WTC11 (cell line): ENCODE data around the gene PRSS27. TPM values are rescaled to one million over a fixed set of nuclear protein-coding genes. Genes with fewer than 3 reads are reported as not detected.

ENCODE experiments used
- ATAC-seq: fragments of 200-7000 bp; cut with Tn5 transposase; 2 replicates; pipeline ENCODE4 v1.10.0; 2021; ENCODE audit warnings: mild to moderate bottlenecking, moderate library complexity
- CTCF ChIA-PET: fragments of 300-600 bp; sonication (Branson Sonifier 250); formaldehyde crosslinking; loops from one replicate; lab custom pipeline; 2021; ENCODE audit warnings: antibody characterized with exemption; lab: Charles Lee
- POLR2A ChIA-PET: fragments of 350-600 bp; sonication (Branson Sonifier 250); formaldehyde crosslinking; loops from one replicate; lab custom pipeline; 2021; ENCODE audit warnings: antibody characterized with exemption; lab: Charles Lee
- DNase-seq: peaks from one replicate; pipeline ENCODE4 v3.0.0; 2021; ENCODE audit warnings: low spot score
- H3K27ac Mint-ChIP-seq: 2 replicates; pipeline ENCODE4 v1.8.0; 2021; ENCODE audit warnings: mixed read lengths
- H3K27me3 Mint-ChIP-seq: 2 replicates; pipeline ENCODE4 v1.8.0; 2021; ENCODE audit warnings: low read depth, mild to moderate bottlenecking, moderate library complexity, mixed read lengths
- H3K36me3 Mint-ChIP-seq: 2 replicates; pipeline ENCODE4 v1.8.0; 2021; ENCODE audit warnings: mixed read lengths
- H3K4me1 Mint-ChIP-seq: 2 replicates; pipeline ENCODE4 v1.8.0; 2022; ENCODE audit warnings: mixed read lengths
- H3K4me3 Mint-ChIP-seq: 2 replicates; pipeline ENCODE4 v1.8.0; 2021; ENCODE audit warnings: mild to moderate bottlenecking, moderate library complexity, mixed read lengths
- H3K9me3 Mint-ChIP-seq: 2 replicates; pipeline ENCODE4 v1.8.0; 2021; ENCODE audit warnings: mixed read lengths
- CBFB ChIP-seq: sonication (generic); formaldehyde crosslinking; IDR thresholded peaks from 2 replicates; pipeline ENCODE4 v1.8.1; 2022; ENCODE audit warnings: mild to moderate bottlenecking, low read depth, missing genetic modification reagents
- ESRRA ChIP-seq: sonication (generic); formaldehyde crosslinking; IDR thresholded peaks from 2 replicates; pipeline ENCODE4 v1.8.1; 2022; ENCODE audit warnings: mild to moderate bottlenecking, missing genetic modification reagents, borderline replicate concordance
- GABPB1 ChIP-seq: sonication (generic); formaldehyde crosslinking; IDR thresholded peaks from 2 replicates; pipeline ENCODE4 v1.8.1; 2023; ENCODE audit warnings: mild to moderate bottlenecking, missing genetic modification reagents
- GTF2I ChIP-seq: fragments of 250-450 bp; sonication (Bioruptor Pico); conservative IDR thresholded peaks from 2 replicates; pipeline ENCODE4 v1.4.0; 2021; ENCODE audit warnings: mild to moderate bottlenecking
- HMGA2 ChIP-seq: fragments of 250-450 bp; sonication (Bioruptor Pico); IDR thresholded peaks from 2 replicates; pipeline ENCODE4 v1.4.0; 2021; ENCODE audit warnings: mild to moderate bottlenecking, moderate library complexity
- KAT7 ChIP-seq: sonication (generic); formaldehyde crosslinking; IDR thresholded peaks from 2 replicates; pipeline ENCODE4 v1.8.1; 2023; ENCODE audit warnings: missing genetic modification reagents, mild to moderate bottlenecking, borderline replicate concordance
- MYBL2 ChIP-seq: sonication (generic); formaldehyde crosslinking; IDR thresholded peaks from 2 replicates; pipeline ENCODE4 v1.8.1; 2023; ENCODE audit warnings: mild to moderate bottlenecking, moderate library complexity, missing genetic modification reagents
- NR2C2 ChIP-seq: sonication (generic); formaldehyde crosslinking; IDR thresholded peaks from 2 replicates; pipeline ENCODE4 v1.8.0; 2022; ENCODE audit warnings: mild to moderate bottlenecking, missing genetic modification reagents
- NR3C1 ChIP-seq: sonication (generic); formaldehyde crosslinking; conservative IDR thresholded peaks from 2 replicates; pipeline ENCODE4 v1.8.1; 2023; ENCODE audit warnings: low read depth, mild to moderate bottlenecking, missing genetic modification reagents
- PREB ChIP-seq: sonication (generic); formaldehyde crosslinking; IDR thresholded peaks from 2 replicates; pipeline ENCODE4 v1.8.1; 2022; ENCODE audit warnings: mild to moderate bottlenecking, missing genetic modification reagents, moderate library complexity, borderline replicate concordance
- SMAD3 ChIP-seq: sonication (generic); formaldehyde crosslinking; IDR thresholded peaks from 2 replicates; pipeline ENCODE4 v1.8.0; 2022; ENCODE audit warnings: missing genetic modification reagents, mild to moderate bottlenecking, borderline replicate concordance
- TEAD4 ChIP-seq: sonication (generic); formaldehyde crosslinking; IDR thresholded peaks from 2 replicates; pipeline ENCODE4 v1.8.0; 2022; ENCODE audit warnings: mild to moderate bottlenecking, missing genetic modification reagents
- ZNF219 ChIP-seq: sonication (generic); formaldehyde crosslinking; IDR thresholded peaks from 2 replicates; pipeline ENCODE4 v1.8.0; 2023; ENCODE audit warnings: missing genetic modification reagents, mild to moderate bottlenecking, borderline replicate concordance
- ZNF317 ChIP-seq: sonication (generic); formaldehyde crosslinking; IDR thresholded peaks from 2 replicates; pipeline ENCODE4 v1.8.1; 2023; ENCODE audit warnings: low read depth, mild to moderate bottlenecking, moderate library complexity, missing genetic modification reagents, borderline replicate concordance
- ZNF532 ChIP-seq: fragments of 250-450 bp; sonication (Bioruptor Pico); IDR thresholded peaks from 2 replicates; pipeline ENCODE4 v1.9.0; 2021; ENCODE audit warnings: mild to moderate bottlenecking, borderline replicate concordance
- total RNA-seq: library from RNA; stranded (reverse); gene quantifications from 3 replicates; pipeline ENCODE4 v1.2.3, GENCODE V29; 2021
- TF ChIP-seq, protein P1 (sequence below): sonication (generic); formaldehyde crosslinking; IDR thresholded peaks from 2 replicates; pipeline ENCODE4 v1.8.0; 2022; ENCODE audit warnings: mild to moderate bottlenecking, missing genetic modification reagents
- TF ChIP-seq, protein P2 (sequence below): sonication (generic); formaldehyde crosslinking; IDR thresholded peaks from 2 replicates; pipeline ENCODE4 v1.8.0; 2023; ENCODE audit warnings: missing genetic modification reagents
- TF ChIP-seq, protein P3 (sequence below): sonication (generic); formaldehyde crosslinking; conservative IDR thresholded peaks from 2 replicates; pipeline ENCODE4 v1.8.1; 2022; ENCODE audit warnings: mild to moderate bottlenecking, missing genetic modification reagents
- TF ChIP-seq, protein P4 (sequence below): fragments of 250-450 bp; sonication (Bioruptor Pico); IDR thresholded peaks from 2 replicates; pipeline ENCODE4 v1.8.0; 2021; ENCODE audit warnings: mild to moderate bottlenecking

Gene PRSS27
- total RNA-seq, 1 experiment from 2014 or later = 5.1 TPM

DNA sequence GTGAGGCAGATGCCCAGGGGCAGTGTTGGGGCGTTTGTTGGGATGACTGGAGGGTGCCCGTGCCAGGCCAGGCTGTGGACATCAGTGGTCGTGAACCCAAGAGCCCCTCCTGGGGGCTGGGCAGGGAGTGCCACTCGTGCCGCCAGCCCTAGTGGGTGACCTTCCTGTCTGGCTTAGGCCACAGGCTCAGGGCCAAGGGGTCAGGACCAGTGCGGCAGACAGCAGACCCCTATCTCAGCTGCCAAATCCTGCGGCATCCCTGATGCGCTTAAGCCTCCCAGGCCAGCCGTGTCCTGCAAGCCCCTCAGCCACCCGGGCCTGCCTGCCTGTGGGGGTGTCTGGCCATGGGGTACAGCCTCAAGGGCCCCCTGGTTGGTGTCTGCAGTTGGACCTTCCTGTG is 14.7 kb downstream of the PRSS27 start (continued):
- no peak for TF ChIP-seq PREB (CRISPR knock-in tag)

DNA sequence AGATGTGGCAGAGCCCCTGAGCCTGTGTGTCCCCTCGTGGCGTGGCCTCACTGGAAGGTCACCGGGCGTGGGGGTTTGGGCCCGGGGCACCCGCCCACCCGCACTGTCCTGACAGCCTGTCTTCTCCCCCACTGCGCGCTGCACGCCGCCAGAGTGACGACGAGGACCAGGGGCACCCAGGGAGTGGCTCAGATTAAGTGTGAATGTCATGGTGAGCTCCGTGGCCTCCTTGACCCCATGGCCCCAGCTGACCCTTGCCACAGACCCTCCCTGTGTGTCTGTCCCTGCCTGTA is 15.1 kb downstream of the PRSS27 start:
- H3K27me3 Mint-ChIP-seq = no peaks in the 10 kb centered on the region
- H3K27ac Mint-ChIP-seq = no peak overlapping the region
- no peak overlapping the region for H3K4me3 Mint-ChIP-seq
- no peaks in the 10 kb centered on the region for H3K4me1 Mint-ChIP-seq
- no peak for TF ChIP-seq HMGA2
- DNase-seq = no peak
- no peaks in the 10 kb centered on the region for H3K9me3 Mint-ChIP-seq
- POLR2A ChIA-PET = no interaction called here
- H3K36me3 Mint-ChIP-seq = peaks cover 10% of the 10 kb centered on the region
- ATAC-seq = no peak
- CTCF ChIA-PET = no interaction called here

DNA sequence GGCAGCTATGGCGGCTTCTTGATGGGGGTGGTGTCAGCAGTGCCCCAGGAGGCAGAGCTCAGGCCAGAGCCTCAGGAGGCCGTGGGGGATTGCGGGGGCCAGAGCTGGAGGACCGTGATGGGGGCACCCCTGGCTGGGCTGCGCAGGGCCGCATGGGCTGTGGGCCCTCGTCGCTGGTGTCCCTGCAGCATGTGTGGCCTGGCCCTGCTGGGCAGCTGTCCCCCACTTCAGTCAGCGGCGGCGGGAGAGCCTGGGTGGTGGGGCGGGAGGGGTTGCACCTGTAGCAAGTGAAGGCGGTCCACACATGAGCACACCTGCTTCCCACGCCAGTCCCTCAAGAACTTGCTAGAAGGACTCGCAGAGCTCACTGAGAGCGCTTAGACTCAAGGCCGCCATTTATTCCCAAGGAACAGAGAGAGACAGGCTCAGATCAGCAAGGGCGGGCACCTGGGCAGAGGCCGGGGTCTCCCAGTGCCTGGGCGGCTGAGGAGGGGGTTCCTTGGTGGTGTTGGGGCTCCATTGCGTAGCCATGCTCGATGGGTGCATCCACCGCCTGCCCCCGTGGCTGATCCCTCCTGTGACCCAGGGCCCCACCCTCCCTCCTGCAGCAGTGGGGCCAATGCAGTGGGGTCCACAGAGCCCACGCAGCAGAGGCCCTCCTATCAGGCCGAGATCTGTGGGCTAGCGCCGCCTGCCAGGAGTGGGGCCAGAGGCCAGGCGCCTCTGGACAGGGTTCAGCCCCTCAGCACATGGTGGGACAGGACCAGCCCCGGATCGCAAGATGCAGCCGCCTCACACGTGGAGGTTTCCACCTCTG is 15.7 kb downstream of the PRSS27 start:
- TF ChIP-seq, protein P1, sequence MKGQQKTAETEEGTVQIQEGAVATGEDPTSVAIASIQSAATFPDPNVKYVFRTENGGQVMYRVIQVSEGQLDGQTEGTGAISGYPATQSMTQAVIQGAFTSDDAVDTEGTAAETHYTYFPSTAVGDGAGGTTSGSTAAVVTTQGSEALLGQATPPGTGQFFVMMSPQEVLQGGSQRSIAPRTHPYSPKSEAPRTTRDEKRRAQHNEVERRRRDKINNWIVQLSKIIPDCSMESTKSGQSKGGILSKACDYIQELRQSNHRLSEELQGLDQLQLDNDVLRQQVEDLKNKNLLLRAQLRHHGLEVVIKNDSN (CRISPR knock-in tag) = no peak
- TF ChIP-seq NR3C1 (CRISPR knock-in tag) = no peak
- no peak for TF ChIP-seq GTF2I
- TF ChIP-seq ZNF219 (CRISPR knock-in tag) = no peak
- no peak for TF ChIP-seq ESRRA
- TF ChIP-seq TEAD4 = no peak
- TF ChIP-seq GABPB1 (CRISPR knock-in tag) = no peak
- TF ChIP-seq CBFB = no peak
- no peak for TF ChIP-seq ZNF532
- no peak for TF ChIP-seq PREB (CRISPR knock-in tag)
- TF ChIP-seq KAT7 (CRISPR knock-in tag) = no peak
- TF ChIP-seq SMAD3 (CRISPR knock-in tag) = no peak
- no peak for TF ChIP-seq MYBL2 (CRISPR knock-in tag)
- TF ChIP-seq, protein P2, sequence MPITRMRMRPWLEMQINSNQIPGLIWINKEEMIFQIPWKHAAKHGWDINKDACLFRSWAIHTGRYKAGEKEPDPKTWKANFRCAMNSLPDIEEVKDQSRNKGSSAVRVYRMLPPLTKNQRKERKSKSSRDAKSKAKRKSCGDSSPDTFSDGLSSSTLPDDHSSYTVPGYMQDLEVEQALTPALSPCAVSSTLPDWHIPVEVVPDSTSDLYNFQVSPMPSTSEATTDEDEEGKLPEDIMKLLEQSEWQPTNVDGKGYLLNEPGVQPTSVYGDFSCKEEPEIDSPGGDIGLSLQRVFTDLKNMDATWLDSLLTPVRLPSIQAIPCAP (CRISPR knock-in tag) = no peak
- TF ChIP-seq, protein P3, sequence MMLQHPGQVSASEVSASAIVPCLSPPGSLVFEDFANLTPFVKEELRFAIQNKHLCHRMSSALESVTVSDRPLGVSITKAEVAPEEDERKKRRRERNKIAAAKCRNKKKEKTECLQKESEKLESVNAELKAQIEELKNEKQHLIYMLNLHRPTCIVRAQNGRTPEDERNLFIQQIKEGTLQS (CRISPR knock-in tag) = no peak
- TF ChIP-seq NR2C2 (CRISPR knock-in tag) = no peak
- TF ChIP-seq, protein P4, sequence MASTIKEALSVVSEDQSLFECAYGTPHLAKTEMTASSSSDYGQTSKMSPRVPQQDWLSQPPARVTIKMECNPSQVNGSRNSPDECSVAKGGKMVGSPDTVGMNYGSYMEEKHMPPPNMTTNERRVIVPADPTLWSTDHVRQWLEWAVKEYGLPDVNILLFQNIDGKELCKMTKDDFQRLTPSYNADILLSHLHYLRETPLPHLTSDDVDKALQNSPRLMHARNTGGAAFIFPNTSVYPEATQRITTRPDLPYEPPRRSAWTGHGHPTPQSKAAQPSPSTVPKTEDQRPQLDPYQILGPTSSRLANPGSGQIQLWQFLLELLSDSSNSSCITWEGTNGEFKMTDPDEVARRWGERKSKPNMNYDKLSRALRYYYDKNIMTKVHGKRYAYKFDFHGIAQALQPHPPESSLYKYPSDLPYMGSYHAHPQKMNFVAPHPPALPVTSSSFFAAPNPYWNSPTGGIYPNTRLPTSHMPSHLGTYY = no peak
- TF ChIP-seq ZNF317 (CRISPR knock-in tag) = no peak
- POLR2A ChIA-PET = no interaction called here
- DNase-seq (no peak), ATAC-seq (no peak)
- Mint-ChIP-seq H3K4me1 (no peaks in the 10 kb centered on the region), H3K4me3 (no peak overlapping the region), H3K36me3 (peaks cover 10% of the 10 kb centered on the region), H3K27ac (no peak overlapping the region), H3K9me3 (no peaks in the 10 kb centered on the region), H3K27me3 (no peaks in the 10 kb centered on the region)
- CTCF ChIA-PET = no interaction called here
